Epithelial cell of proximal tubule (primary cell): Measurements from ENCODE around the gene PLD5. TPM values are rescaled to one million over a fixed set of nuclear protein-coding genes. Genes with fewer than 3 reads are reported as not detected.

Experiments
- DNase-seq: peaks from one replicate; pipeline ENCODE4 v3.0.0-alpha.2; 2011; ENCODE audit warnings: low read depth
- H3K4me3 ChIP-seq: 2 replicates; pipeline ENCODE4 v1.5.1; 2011; ENCODE audit warnings: low read depth, mild to moderate bottlenecking, low read length
- CTCF ChIP-seq: conservative IDR thresholded peaks from 2 replicates; pipeline ENCODE4 v1.5.1; 2012; ENCODE audit warnings: low read depth, mild to moderate bottlenecking, low read length
- total RNA-seq: library from RNA; depleted of rRNA; stranded (reverse); fragments of >200 nt; gene quantifications from 2 replicates; pipeline ENCODE4 v1.2.3, GENCODE V29; 2015

PLD5 gene
- total RNA-seq, 1 donor from 2014 or later = 3.7 TPM

- TF ChIP-seq CTCF = no peak
- no peak overlapping the region for H3K4me3 ChIP-seq
- DNase-seq = no peak
These were observed 22.6 kb upstream of the PLD5 start for GRCh38 chr1:242546849-242547729.

- no peak for DNase-seq
- TF ChIP-seq CTCF = no peak
- no peak overlapping the region for H3K4me3 ChIP-seq
These were observed 21.9 kb upstream of the PLD5 start for GRCh38 chr1:242546441-242546840.

- H3K4me3 ChIP-seq = no peak overlapping the region
- no peak for TF ChIP-seq CTCF
- no peak for DNase-seq
These were observed 19.6 kb upstream of the PLD5 start for GRCh38 chr1:242544071-242544470.

- DNase-seq = no peak
- TF ChIP-seq CTCF = no peak
- H3K4me3 ChIP-seq = no peak overlapping the region
These were observed 17.8 kb upstream of the PLD5 start for GRCh38 chr1:242542271-242542670.

- DNase-seq = no peak
- H3K4me3 ChIP-seq = no peak overlapping the region
- no peak for TF ChIP-seq CTCF
These were observed 11.5 kb upstream of the PLD5 start for GRCh38 chr1:242535986-242536385.

- no peak overlapping the region for H3K4me3 ChIP-seq
- no peak for DNase-seq
- no peak for TF ChIP-seq CTCF
These were observed 10.3 kb upstream of the PLD5 start for GRCh38 chr1:242534753-242535152.

GRCh38 chr1:242530761-242531160 lies 6.3 kb upstream of the PLD5 start:
- no peak overlapping the region for H3K4me3 ChIP-seq
- no peak for TF ChIP-seq CTCF
- no peak for DNase-seq
